Sigmoid colon (tissue), 7 donors: Measurements from ENCODE around the gene GPR65. TPM values are rescaled to one million over a fixed set of nuclear protein-coding genes. Genes with fewer than 3 reads are reported as not detected.
"Not testable (repeated sequence)": the region's sequence is repeated elsewhere in the genome, so short reads cannot be mapped to it uniquely, and the experiment has no call there.

Source experiments
- DNase-seq: peaks from one replicate; pipeline ENCODE4 v3.0.0-alpha.2; 2019
- H3K27ac ChIP-seq, 4 donors: fragments of 200-600 bp; sonication (generic); one replicate each; pipeline ENCODE4 v1.5.1; 2016 to 2019; ENCODE audit warnings: mild to moderate bottlenecking in 1 of 4
- H3K27me3 ChIP-seq, 3 donors: fragments of 200-600 bp; sonication (generic); one replicate each; pipeline ENCODE4 v1.5.1; 2019; ENCODE audit warnings: mild to moderate bottlenecking in 1 of 3
- H3K36me3 ChIP-seq, 4 donors: fragments of 200-600 bp; sonication (generic); one replicate each; pipeline ENCODE4 v1.5.1; 2016 to 2019
- H3K4me1 ChIP-seq, 4 donors: fragments of 200-600 bp; sonication (generic); one replicate each; pipeline ENCODE4 v1.5.1; 2017 to 2019
- H3K4me3 ChIP-seq, 4 donors: fragments of 200-600 bp; sonication (generic); one replicate each; pipeline ENCODE4 v1.5.1; 2017 to 2019; ENCODE audit warnings: mild to moderate bottlenecking in 2 of 4, moderate library complexity in 1 of 4
- H3K9me3 ChIP-seq, 4 donors: fragments of 200-600 bp in 3 of 4; sonication (generic) in 3 of 4; one replicate each; pipeline versions ENCODE4 v1.5.1 to v1.6.1; 2013 to 2019
- EP300 ChIP-seq, 4 donors: sonication (generic); formaldehyde crosslinking; IDR thresholded peaks; one replicate each; pipeline ENCODE4 v1.6.1; 2017; ENCODE audit warnings: antibody characterized with exemption in 4 of 4
- POLR2A ChIP-seq, 2 donors: fragments of 450-650 bp; IDR thresholded peaks; one replicate each; pipeline ENCODE4 v1.6.1; 2016; ENCODE audit warnings: antibody characterized with exemption in 2 of 2, mild to moderate bottlenecking in 2 of 2, moderate library complexity in 2 of 2
- POLR2AphosphoS5 ChIP-seq, 4 donors: sonication (generic); formaldehyde crosslinking; IDR thresholded peaks; one replicate each; pipeline ENCODE4 v1.6.1; 2017; ENCODE audit warnings: antibody characterized with exemption in 4 of 4
- WGBS, 2 donors: extraction: QIAGEN DNeasy Blood & Tissue Kit; methylation state at CpG; one replicate each; pipeline ENCODE4 v1.1.7; 2013; 5-methylcytosine and 5-hydroxymethylcytosine counted together
- intact Hi-C: fragments of 100-400 bp; cut with DNase I; formaldehyde crosslinking; loops from one replicate; pipeline ENCODE4 v1.15.1; 2023
- polyA plus RNA-seq, 3 donors: library from polyadenylated mRNA; stranded (reverse); fragments of 200-250 nt; gene quantifications; one replicate each; pipeline ENCODE4 v1.2.3, GENCODE V29; 2013
- total RNA-seq, 4 donors: library from RNA; depleted of rRNA; stranded (reverse); fragments of >200 nt; gene quantifications; one replicate each; pipeline ENCODE4 v1.1.0, GENCODE V29; 2016
- TF ChIP-seq, protein P1 (sequence below), 4 experiments: fragments of 450-650 bp in 3 of 4; fragments of 200-600 bp in 1 of 4; IDR thresholded peaks; one replicate each; pipeline ENCODE4 v1.5.1; 2016 to 2019; ENCODE audit warnings: antibody characterized with exemption in 4 of 4, mild to moderate bottlenecking in 3 of 4, moderate library complexity in 2 of 4
- donor health status: healthy with polysubstance abuse.
- donor health status: Bipolar disorder and iron deficiency.
- donor health status: healthy.

GPR65 gene
- total and polyA plus RNA-seq, 7 donors = 0.92 to 3.2 (median 1.4) TPM

DNA sequence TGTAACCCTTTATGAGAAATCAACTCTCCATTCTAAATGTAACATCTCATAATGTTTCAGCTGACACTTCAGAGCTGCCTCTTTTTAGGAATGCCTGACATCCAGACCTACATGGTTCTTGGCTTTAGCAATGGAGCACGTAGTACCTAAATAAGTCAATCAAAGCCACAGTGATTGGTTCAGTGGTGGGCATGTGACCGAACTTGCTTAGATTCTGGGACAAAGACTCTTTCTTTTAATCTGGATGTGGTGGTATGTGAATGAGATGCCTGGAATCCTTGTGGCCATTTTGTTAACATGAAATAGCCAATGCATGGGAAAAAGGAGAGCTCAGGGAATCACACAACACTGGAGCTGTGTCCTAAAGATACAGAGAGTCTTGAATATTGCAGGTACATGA, 11.8 kb downstream of the GPR65 start:
- H3K36me3 ChIP-seq = no peaks in the 10 kb centered on the region
- intact Hi-C loops = no loop called here
- no peak overlapping the region for H3K4me3 ChIP-seq
- no peaks in the 10 kb centered on the region for H3K9me3 ChIP-seq
- DNase-seq = no peak
- H3K4me1 ChIP-seq = peaks cover 0 to 4% (median 0%) of the 10 kb centered on the region in 4 donors
- WGBS, 2 donors = 97 to 98% methylated on average over 2 of the region's 2 CpGs
- H3K27ac ChIP-seq = no peak overlapping the region
- no peaks in the 10 kb centered on the region for H3K27me3 ChIP-seq
- TF ChIP-seq POLR2AphosphoS5 (IDR thresholded peaks at IDR 0.05) (no peak), EP300 (IDR thresholded peaks at IDR 0.05) (no peak), POLR2A (IDR thresholded peaks at IDR 0.05) (no peak)
- TF ChIP-seq, protein P1, sequence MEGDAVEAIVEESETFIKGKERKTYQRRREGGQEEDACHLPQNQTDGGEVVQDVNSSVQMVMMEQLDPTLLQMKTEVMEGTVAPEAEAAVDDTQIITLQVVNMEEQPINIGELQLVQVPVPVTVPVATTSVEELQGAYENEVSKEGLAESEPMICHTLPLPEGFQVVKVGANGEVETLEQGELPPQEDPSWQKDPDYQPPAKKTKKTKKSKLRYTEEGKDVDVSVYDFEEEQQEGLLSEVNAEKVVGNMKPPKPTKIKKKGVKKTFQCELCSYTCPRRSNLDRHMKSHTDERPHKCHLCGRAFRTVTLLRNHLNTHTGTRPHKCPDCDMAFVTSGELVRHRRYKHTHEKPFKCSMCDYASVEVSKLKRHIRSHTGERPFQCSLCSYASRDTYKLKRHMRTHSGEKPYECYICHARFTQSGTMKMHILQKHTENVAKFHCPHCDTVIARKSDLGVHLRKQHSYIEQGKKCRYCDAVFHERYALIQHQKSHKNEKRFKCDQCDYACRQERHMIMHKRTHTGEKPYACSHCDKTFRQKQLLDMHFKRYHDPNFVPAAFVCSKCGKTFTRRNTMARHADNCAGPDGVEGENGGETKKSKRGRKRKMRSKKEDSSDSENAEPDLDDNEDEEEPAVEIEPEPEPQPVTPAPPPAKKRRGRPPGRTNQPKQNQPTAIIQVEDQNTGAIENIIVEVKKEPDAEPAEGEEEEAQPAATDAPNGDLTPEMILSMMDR (IDR thresholded peaks at IDR 0.05) = no peak

DNA sequence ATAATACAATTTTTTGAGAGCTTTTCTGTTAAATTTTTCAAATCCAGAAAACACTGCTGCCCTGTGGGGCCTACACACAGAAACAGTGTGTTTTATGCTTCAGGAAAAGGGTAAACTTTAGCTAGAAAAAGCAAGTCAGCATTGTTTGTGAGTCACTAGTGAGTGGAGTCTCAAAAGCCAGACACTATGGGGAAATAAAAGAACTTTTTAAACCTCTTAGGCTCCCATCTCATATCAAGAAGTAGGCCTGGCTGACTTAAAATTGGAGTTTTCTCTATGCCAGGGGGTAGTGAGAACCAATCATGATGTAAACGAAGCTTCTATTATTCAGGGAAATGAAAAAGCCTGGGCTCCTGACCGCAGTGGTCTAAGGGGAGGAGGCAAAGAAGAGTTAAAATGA, 12.6 kb downstream of the GPR65 start:
- Histone ChIP-seq H3K36me3 (no peaks in the 10 kb centered on the region), H3K9me3 (no peaks in the 10 kb centered on the region), H3K4me3 (no peak overlapping the region), H3K27ac (no peak overlapping the region), H3K4me1 (peaks cover 0 to 4% (median 0%) of the 10 kb centered on the region in 4 donors), H3K27me3 (no peaks in the 10 kb centered on the region)
- TF ChIP-seq EP300 (IDR thresholded peaks at IDR 0.05) (no peak), POLR2AphosphoS5 (IDR thresholded peaks at IDR 0.05) (no peak), POLR2A (IDR thresholded peaks at IDR 0.05) (no peak)
- TF ChIP-seq, protein P1 (IDR thresholded peaks at IDR 0.05) = no peak
- 90 to 92% methylated on average over 2 of the region's 2 CpGs for WGBS, 2 donors
- intact Hi-C loops = no loop called here
- DNase-seq = no peak

DNA sequence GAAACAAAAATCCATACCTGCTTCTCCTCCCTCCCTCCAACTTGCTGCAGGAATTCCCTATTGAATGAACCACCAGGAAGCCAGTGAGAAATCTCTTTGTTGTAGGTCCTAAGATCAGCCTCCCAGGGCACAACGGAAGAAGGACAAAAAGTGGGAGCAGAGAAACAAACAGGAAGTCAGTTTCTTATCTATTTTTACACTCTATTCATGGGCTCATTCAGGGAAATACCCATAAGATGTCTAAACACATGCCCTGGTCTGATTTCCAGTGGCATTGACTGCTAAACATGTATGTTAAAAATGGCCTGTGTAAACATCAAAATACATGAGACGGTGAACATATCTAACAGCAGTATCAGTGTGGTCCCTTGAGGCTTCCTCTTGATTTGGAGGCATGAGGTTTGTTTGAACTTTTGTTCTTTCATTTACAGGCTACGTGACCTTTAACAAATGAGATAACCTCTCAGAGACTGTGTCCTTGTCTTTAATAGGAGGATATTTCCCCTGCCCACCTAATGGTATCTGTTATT, 18.8 kb downstream of the GPR65 start:
- no peaks in the 10 kb centered on the region for H3K36me3 ChIP-seq
- no peak overlapping the region for H3K27ac ChIP-seq
- no peaks in the 10 kb centered on the region for H3K4me1 ChIP-seq
- no peaks in the 10 kb centered on the region for H3K27me3 ChIP-seq
- no peak for DNase-seq
- H3K4me3 ChIP-seq = no peak overlapping the region
- no peak for TF ChIP-seq POLR2A (IDR thresholded peaks at IDR 0.05)
- no peak for TF ChIP-seq EP300 (IDR thresholded peaks at IDR 0.05)
- TF ChIP-seq POLR2AphosphoS5 (IDR thresholded peaks at IDR 0.05) = no peak
- TF ChIP-seq, protein P1 (IDR thresholded peaks at IDR 0.05) = no peak
- intact Hi-C loops = no loop called here
- WGBS, 2 donors = 31 to 34% methylated on average over 3 of the region's 3 CpGs
- H3K9me3 ChIP-seq = no peaks in the 10 kb centered on the region

DNA sequence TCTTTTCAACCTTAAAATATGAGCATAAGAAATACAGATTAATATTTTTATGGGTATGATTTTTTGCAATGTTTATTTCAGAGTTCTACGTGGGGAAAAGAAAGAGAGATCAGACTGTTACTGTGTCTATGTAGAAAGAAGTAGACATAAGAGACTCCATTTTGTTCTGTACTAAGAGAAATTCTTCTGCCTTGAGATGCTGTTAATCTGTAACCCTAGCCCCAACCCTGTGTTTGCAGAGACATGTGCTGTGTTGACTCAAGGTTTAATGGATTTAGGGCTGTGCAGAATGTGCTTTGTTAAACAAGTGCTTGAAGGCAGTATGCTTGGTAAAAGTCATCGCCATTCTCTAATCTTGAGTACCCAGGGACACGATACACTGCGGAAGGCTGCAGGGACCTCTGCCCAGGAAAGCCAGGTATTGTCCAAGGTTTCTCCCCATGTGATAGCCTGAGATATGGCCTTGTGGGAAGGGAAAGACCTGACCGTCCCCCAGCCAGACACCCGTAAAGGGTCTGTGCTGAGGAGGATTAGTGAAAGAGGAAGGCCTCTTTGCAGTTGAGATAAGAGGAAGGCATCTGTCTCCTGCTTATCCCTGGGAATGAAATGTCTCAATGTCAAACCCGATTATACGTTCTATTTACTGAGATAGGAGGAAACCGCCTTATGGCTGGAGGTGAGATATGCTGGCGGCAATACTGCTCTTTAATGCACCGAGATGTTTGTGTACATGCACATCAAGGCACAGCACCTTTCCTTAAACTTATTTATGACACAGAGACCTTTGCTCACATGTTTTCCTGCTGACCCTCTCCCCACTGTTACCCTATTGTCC, 19.5 kb downstream of the GPR65 start:
- H3K27ac ChIP-seq, H3K9me3 ChIP-seq, H3K36me3 ChIP-seq, DNase-seq, H3K27me3 ChIP-seq, intact Hi-C loops, H3K4me1 ChIP-seq, H3K4me3 ChIP-seq: not testable (repeated sequence)
- WGBS, 2 donors = 19 to 67% methylated on average over 11 of the region's 11 CpGs

DNA sequence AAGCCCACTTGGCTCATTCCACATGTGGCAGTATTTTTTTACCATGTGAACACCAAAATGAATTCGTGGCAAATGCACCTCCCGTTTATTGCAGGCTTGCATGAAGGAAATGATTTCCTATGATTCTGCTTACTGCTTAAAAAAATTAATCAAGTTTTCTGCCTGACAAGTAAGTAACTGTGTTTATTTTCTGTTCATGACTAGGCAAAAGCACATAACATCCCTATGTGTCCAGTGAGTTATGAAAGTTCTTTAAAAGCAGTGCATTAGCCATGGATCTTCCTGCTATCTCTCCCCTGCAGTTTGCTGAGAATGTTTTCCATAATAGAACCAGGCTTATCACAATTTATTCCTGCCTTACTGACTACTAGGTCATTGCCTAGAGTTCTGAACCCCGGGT, 20.4 kb downstream of the GPR65 start:
- Histone ChIP-seq H3K27ac (no peak overlapping the region), H3K27me3 (no peaks in the 10 kb centered on the region), H3K4me3 (no peak overlapping the region), H3K4me1 (no peaks in the 10 kb centered on the region), H3K36me3 (no peaks in the 10 kb centered on the region), H3K9me3 (no peaks in the 10 kb centered on the region)
- TF ChIP-seq POLR2AphosphoS5 (IDR thresholded peaks at IDR 0.05) (no peak), EP300 (IDR thresholded peaks at IDR 0.05) (no peak), POLR2A (IDR thresholded peaks at IDR 0.05) (no peak)
- TF ChIP-seq, protein P1 (IDR thresholded peaks at IDR 0.05) = no peak
- intact Hi-C loops = no loop called here
- WGBS, 2 donors = 20 to 67% methylated on average over 3 of the region's 3 CpGs
- DNase-seq = no peak
